ENCODE results near the gene ACOT7. TPM values are rescaled to one million over a fixed set of nuclear protein-coding genes. Genes with fewer than 3 reads are reported as not detected.

The ACOT7 gene
- total RNA-seq, 4 donors from 2014 or later = 23.5 to 50.7 (median 39.0) TPM

- H3K27me3 ChIP-seq = peaks cover 0 to 100% (median 5%) of the 10 kb centered on the region in 4 donors
- peak overlapping the region; percentile 51 to 72 (median 64) for H3K4me3 ChIP-seq
- no peak for DNase-seq
- peak overlapping the region in 1 of 4 donors; percentile 90 for H3K27ac ChIP-seq
- peaks cover 29 to 98% (median 54%) of the 10 kb centered on the region in 3 donors for H3K4me1 ChIP-seq
- no peak for TF ChIP-seq CTCF (IDR thresholded peaks at IDR 0.05)
- no peak for TF ChIP-seq POLR2A (IDR thresholded peaks at IDR 0.05)
- whole genome bisulfite sequencing, 2 donors = 67 to 79% methylated on average over 2 of the region's 8 CpGs
- no peaks in the 10 kb centered on the region for H3K36me3 ChIP-seq
- intact Hi-C loops (cut with DNase I) = no loop called here
- H3K9me3 ChIP-seq = no peaks in the 10 kb centered on the region
Observed at GRCh38 chr1:6417961-6418667, 24.5 kb upstream of the ACOT7 start.

GRCh38 chr1:6416906-6417305, 23.3 kb upstream of the ACOT7 start:
- Histone ChIP-seq H3K27ac (peak overlapping the region in 1 of 4 donors; percentile 83), H3K36me3 (no peaks in the 10 kb centered on the region), H3K9me3 (no peaks in the 10 kb centered on the region), H3K27me3 (peaks cover 0 to 99% (median 5%) of the 10 kb centered on the region in 4 donors), H3K4me1 (peaks cover 26 to 98% (median 52%) of the 10 kb centered on the region in 3 donors), H3K4me3 (no peak overlapping the region)
- intact Hi-C loops (cut with DNase I) = no loop called here
- TF ChIP-seq CTCF (IDR thresholded peaks at IDR 0.05) (no peak), POLR2A (IDR thresholded peaks at IDR 0.05) (no peak)
- WGBS, 2 donors = no CpG with 5 or more reads among the region's 5 CpGs
- no peak for DNase-seq

- Histone ChIP-seq H3K4me3 (no peak overlapping the region), H3K9me3 (no peaks in the 10 kb centered on the region), H3K27ac (peak overlapping the region; percentile 79 to 89 (median 81)), H3K36me3 (no peaks in the 10 kb centered on the region), H3K27me3 (peaks cover 0 to 95% (median 5%) of the 10 kb centered on the region in 4 donors), H3K4me1 (peaks cover 26 to 92% (median 48%) of the 10 kb centered on the region in 3 donors)
- WGBS, 2 donors = 66% methylated on average over 5 of the region's 8 CpGs; no CpG with 5 or more reads in 1 of the 2 donors
- intact Hi-C loops (cut with DNase I) = no loop called here
- no peak for DNase-seq
- TF ChIP-seq POLR2A (IDR thresholded peaks at IDR 0.05) (no peak), CTCF (IDR thresholded peaks at IDR 0.05) (no peak)
Observed at GRCh38 chr1:6416295-6416656, 22.7 kb upstream of the ACOT7 start.

DNA sequence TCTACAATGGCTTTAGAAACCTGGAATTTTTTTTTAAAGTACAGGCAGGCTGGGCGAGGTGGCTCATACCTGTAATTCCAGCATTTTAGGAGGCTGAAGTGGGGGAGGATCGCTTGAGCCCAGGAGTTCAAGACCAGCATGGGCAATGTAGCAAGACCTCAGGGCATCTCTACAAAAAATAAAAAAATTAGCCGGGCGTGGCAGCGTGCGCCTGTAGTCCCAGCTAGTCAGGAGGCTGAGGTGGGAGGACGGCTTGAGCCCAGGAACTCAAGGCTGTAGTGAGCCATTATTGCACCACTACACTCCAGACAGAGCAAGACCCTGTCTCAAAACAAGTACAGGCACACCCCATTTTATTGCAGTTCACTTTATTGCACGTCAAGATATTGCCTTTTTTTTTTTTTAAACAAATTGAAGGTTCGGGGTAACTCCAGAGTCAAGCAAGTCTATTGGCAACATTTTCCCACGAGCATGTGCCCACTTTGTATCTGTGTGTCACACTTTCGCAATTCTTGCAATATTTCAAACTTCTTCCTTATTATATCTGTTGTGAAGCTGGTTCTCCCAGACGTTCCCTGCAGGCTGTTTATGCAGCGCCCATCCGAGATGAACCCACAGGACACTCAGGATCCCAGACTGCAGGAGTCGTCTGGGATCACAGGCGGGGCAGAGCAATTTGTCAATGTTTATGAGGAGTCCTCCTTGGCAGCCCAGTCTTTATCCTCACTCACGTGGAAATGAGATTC, 21.5 kb upstream of the ACOT7 start:
- Histone ChIP-seq H3K27ac (peak overlapping the region; percentile 79 to 89 (median 81)), H3K4me3 (no peak overlapping the region), H3K27me3 (peaks cover 0 to 93% (median 5%) of the 10 kb centered on the region in 4 donors), H3K36me3 (no peaks in the 10 kb centered on the region), H3K9me3 (no peaks in the 10 kb centered on the region), H3K4me1 (peaks cover 15 to 80% (median 35%) of the 10 kb centered on the region in 3 donors)
- TF ChIP-seq CTCF (IDR thresholded peaks at IDR 0.05) = no peak
- no peak for TF ChIP-seq POLR2A (IDR thresholded peaks at IDR 0.05)
- intact Hi-C loops (cut with DNase I) = no loop called here
- WGBS, 2 donors = 26 to 33% methylated on average over 10 to 17 of the region's 17 CpGs
- DNase-seq = no peak

GRCh38 chr1:6414443-6414844, 20.9 kb upstream of the ACOT7 start:
- Histone ChIP-seq H3K36me3 (no peaks in the 10 kb centered on the region), H3K9me3 (no peaks in the 10 kb centered on the region), H3K27ac (peak overlapping the region; percentile 79 to 89 (median 81)), H3K4me1 (peaks cover 12 to 74% (median 29%) of the 10 kb centered on the region in 3 donors), H3K27me3 (peaks cover 0 to 89% (median 4%) of the 10 kb centered on the region in 4 donors), H3K4me3 (no peak overlapping the region)
- DNase-seq = no peak
- TF ChIP-seq CTCF (IDR thresholded peaks at IDR 0.05) (peak in 2 of 6 experiments; percentile 34 to 46), POLR2A (IDR thresholded peaks at IDR 0.05) (no peak)
- intact Hi-C loops (cut with DNase I) = no loop called here
- 6% methylated on average over 10 of the region's 15 CpGs; no CpG with 5 or more reads in 1 of the 2 donors for WGBS, 2 donors

Measured in esophagus squamous epithelium (tissue), 5 donors.